ENCODE measurements around the gene CLCN3. TPM values are rescaled to one million over a fixed set of nuclear protein-coding genes. Genes with fewer than 3 reads are reported as not detected.

CLCN3 gene
- total RNA-seq, 2 donors from 2014 or later = 36.4 to 43.8 TPM

DNA sequence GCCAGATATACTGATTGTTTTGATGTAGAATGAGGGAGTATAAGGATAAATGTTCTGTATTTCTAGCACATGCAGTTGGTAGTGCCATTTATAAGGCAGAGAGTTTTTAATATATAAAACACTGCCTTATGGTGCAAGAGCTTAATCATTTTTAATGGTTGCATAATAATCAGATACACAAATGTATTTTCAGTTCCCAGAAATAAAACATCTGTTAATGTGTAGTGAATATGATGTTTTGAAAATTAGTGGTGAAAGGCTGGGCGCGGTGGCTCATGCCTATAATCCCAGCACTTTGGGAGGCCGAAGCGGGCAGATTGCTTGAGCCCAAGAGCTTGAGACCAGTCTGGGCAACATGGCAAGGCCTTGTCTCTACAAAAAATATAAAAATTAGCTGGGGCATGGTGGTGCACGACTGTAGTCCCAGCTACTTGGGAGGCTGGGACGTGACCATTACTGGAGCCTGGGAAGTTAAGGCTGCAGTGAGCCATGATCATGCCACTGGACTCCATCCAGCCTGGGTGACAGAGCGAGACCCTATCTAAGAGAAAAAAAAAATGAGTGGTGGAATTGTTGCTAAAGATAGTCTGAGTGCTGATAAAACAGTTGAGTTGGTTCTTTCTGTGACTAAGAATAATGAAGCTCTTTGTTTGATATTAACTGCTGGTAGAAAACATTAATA lies 29.3 kb downstream of the CLCN3 start:
- H3K27ac Mint-ChIP-seq = peak overlapping the region; percentile 62

DNA sequence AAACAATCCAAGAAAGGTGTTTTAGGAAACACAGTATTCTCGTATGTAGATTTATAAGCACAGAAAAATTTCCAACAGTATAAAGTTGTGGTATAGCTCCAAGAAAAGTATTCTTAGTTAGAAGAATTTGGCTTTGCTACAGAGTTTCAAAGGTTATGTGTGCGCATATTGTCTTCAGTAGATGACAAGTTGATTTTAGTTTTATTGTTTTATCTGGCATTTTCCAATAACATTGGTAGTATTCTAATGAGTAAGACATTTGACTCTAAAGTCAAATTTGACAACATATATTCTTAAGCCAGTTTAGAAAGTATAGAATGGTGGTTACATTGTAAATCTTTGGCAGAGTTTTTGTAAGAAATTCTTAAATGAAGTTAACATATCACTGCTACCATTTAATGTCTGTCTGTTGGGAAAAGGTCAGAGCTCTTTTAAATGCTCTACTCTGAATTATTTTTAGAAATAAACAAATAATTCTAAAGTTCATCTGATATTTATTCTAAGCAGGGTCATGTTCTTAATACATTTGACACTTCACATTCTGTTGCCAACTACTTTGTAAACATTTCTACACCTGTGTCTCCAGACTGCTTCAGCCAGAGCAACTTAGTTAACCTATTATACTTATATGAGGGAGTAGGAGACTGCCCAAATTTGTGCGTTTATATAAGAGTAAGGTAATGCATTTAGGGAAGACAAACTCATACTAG lies 30.0 kb downstream of the CLCN3 start:
- Histone ChIP-seq H3K4me3 (ENCODE audit: low read length) (no peak overlapping the region), H3K36me3 (ENCODE audit: control insufficient read depth, insufficient read depth, low read length) (peaks cover 7% of the 10 kb centered on the region), H3K9ac (ENCODE audit: extremely low read depth, low read length, poor library complexity, severe bottlenecking) (no peak overlapping the region), H3K27me3 (ENCODE audit: control insufficient read depth, insufficient read depth, low read length, poor library complexity, severe bottlenecking) (no peaks in the 10 kb centered on the region), H3K9me3 (ENCODE audit: control insufficient read depth, low read length) (peaks cover 5% of the 10 kb centered on the region), H3K4me1 (ENCODE audit: control insufficient read depth, insufficient read depth, low read length) (no peaks in the 10 kb centered on the region), H3K27ac (ENCODE audit: low read depth, low read length) (no peak overlapping the region)
- no peak for DNase-seq
- TF ChIP-seq, protein P1, sequence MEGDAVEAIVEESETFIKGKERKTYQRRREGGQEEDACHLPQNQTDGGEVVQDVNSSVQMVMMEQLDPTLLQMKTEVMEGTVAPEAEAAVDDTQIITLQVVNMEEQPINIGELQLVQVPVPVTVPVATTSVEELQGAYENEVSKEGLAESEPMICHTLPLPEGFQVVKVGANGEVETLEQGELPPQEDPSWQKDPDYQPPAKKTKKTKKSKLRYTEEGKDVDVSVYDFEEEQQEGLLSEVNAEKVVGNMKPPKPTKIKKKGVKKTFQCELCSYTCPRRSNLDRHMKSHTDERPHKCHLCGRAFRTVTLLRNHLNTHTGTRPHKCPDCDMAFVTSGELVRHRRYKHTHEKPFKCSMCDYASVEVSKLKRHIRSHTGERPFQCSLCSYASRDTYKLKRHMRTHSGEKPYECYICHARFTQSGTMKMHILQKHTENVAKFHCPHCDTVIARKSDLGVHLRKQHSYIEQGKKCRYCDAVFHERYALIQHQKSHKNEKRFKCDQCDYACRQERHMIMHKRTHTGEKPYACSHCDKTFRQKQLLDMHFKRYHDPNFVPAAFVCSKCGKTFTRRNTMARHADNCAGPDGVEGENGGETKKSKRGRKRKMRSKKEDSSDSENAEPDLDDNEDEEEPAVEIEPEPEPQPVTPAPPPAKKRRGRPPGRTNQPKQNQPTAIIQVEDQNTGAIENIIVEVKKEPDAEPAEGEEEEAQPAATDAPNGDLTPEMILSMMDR (conservative IDR thresholded peaks at IDR 0.05) = no peak
- Mint-ChIP-seq H3K27me3 (ENCODE audit: insufficient read depth) (no peaks in the 10 kb centered on the region), H3K9me3 (peaks cover 2% of the 10 kb centered on the region), H3K36me3 (ENCODE audit: low read depth) (peaks cover 24% of the 10 kb centered on the region), H3K27ac (peak overlapping the region; percentile 62), H3K4me3 (no peak overlapping the region), H3K4me1 (no peaks in the 10 kb centered on the region)
- WGBS, 2 experiments (ENCODE audit: insufficient coverage in 1 of 2, insufficient read length in 1 of 2) = 95% methylated on average over 3 of the region's 3 CpGs; no CpG with 5 or more reads in 1 of the 2 experiments

More for the DNA sequence above, 29.3 kb downstream of the CLCN3 start:
- H3K4me3 Mint-ChIP-seq = no peak overlapping the region
- H3K9me3 Mint-ChIP-seq = peaks cover 2% of the 10 kb centered on the region
- Histone ChIP-seq H3K9me3 (ENCODE audit: control insufficient read depth, low read length) (peaks cover 5% of the 10 kb centered on the region), H3K4me1 (ENCODE audit: control insufficient read depth, insufficient read depth, low read length) (no peaks in the 10 kb centered on the region), H3K9ac (ENCODE audit: extremely low read depth, low read length, poor library complexity, severe bottlenecking) (no peak overlapping the region), H3K27me3 (ENCODE audit: control insufficient read depth, insufficient read depth, low read length, poor library complexity, severe bottlenecking) (no peaks in the 10 kb centered on the region), H3K36me3 (ENCODE audit: control insufficient read depth, insufficient read depth, low read length) (peaks cover 12% of the 10 kb centered on the region), H3K27ac (ENCODE audit: low read depth, low read length) (no peak overlapping the region), H3K4me3 (ENCODE audit: low read length) (no peak overlapping the region)
- no peaks in the 10 kb centered on the region for H3K4me1 Mint-ChIP-seq
- peaks cover 22% of the 10 kb centered on the region for H3K36me3 Mint-ChIP-seq (ENCODE audit: low read depth)
- H3K27me3 Mint-ChIP-seq (ENCODE audit: insufficient read depth) = no peaks in the 10 kb centered on the region
- 94 to 99% methylated on average over 7 of the region's 7 CpGs for WGBS, 2 experiments (ENCODE audit: insufficient coverage in 1 of 2, insufficient read length in 1 of 2)
- TF ChIP-seq, protein P1 (conservative IDR thresholded peaks at IDR 0.05) = no peak
- no peak for DNase-seq

DNA sequence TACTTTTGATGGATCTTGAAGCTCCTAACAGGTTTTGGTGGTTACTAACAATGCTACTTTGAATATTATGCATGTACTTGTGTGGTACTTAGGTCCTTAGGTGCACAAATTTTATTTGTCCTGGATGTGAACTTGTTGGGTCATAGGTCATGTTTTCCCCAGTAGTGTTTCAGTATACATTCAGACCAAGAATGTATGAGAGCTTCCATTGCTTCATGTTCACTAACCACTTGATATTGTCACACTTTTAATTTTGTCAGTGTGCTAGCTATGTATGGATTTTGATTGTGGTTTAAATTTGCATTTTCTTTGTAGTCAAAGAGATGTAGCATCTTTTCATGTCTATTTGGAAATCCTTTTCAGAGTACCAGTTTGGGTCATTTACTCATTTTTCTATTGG lies 32.2 kb downstream of the CLCN3 start:
- TF ChIP-seq, protein P1 (conservative IDR thresholded peaks at IDR 0.05) = no peak
- H3K4me3 Mint-ChIP-seq = no peak overlapping the region

More for the DNA sequence above, 32.2 kb downstream of the CLCN3 start:
- H3K36me3 ChIP-seq (ENCODE audit: control insufficient read depth, insufficient read depth, low read length) = peaks cover 3% of the 10 kb centered on the region
- H3K9me3 ChIP-seq (ENCODE audit: control insufficient read depth, low read length) = peaks cover 5% of the 10 kb centered on the region
- Mint-ChIP-seq H3K9me3 (peaks cover 2% of the 10 kb centered on the region), H3K4me1 (no peaks in the 10 kb centered on the region), H3K27ac (no peak overlapping the region), H3K36me3 (ENCODE audit: low read depth) (peaks cover 26% of the 10 kb centered on the region), H3K27me3 (ENCODE audit: insufficient read depth) (no peaks in the 10 kb centered on the region)
- no peak overlapping the region for H3K27ac ChIP-seq (ENCODE audit: low read depth, low read length)
- H3K27me3 ChIP-seq (ENCODE audit: control insufficient read depth, insufficient read depth, low read length, poor library complexity, severe bottlenecking) = no peaks in the 10 kb centered on the region
- DNase-seq = no peak
- H3K9ac ChIP-seq (ENCODE audit: extremely low read depth, low read length, poor library complexity, severe bottlenecking) = no peak overlapping the region
- H3K4me3 ChIP-seq (ENCODE audit: low read length) = no peak overlapping the region
- H3K4me1 ChIP-seq (ENCODE audit: control insufficient read depth, insufficient read depth, low read length) = no peaks in the 10 kb centered on the region
